Endothelial cell (in vitro differentiated cells): ENCODE measurements around the gene DRC7. TPM values are rescaled to one million over a fixed set of nuclear protein-coding genes. Genes with fewer than 3 reads are reported as not detected.

ENCODE experiments used
- DNase-seq: peaks from one replicate; pipeline ENCODE4 v3.0.0; 2021; ENCODE audit warnings: low spot score
- H3K27ac Mint-ChIP-seq: one replicate; pipeline ENCODE4 v1.8.0; 2021; ENCODE audit warnings: mixed read lengths, inconsistent platforms; ENCODE audit not compliant: unreplicated experiment
- H3K27me3 Mint-ChIP-seq: one replicate; pipeline ENCODE4 v1.8.0; 2021; ENCODE audit warnings: mild to moderate bottlenecking, moderate library complexity, mixed read lengths, inconsistent platforms; ENCODE audit not compliant: unreplicated experiment
- H3K36me3 Mint-ChIP-seq: one replicate; pipeline ENCODE4 v1.8.0; 2021; ENCODE audit warnings: mild to moderate bottlenecking, low read depth, mixed read lengths, inconsistent platforms; ENCODE audit not compliant: unreplicated experiment
- H3K4me1 Mint-ChIP-seq: one replicate; pipeline ENCODE4 v1.8.0; 2021; ENCODE audit warnings: mild to moderate bottlenecking, mixed read lengths, inconsistent platforms; ENCODE audit not compliant: unreplicated experiment
- H3K4me3 Mint-ChIP-seq: one replicate; pipeline ENCODE4 v1.8.0; 2021; ENCODE audit warnings: mild to moderate bottlenecking, mixed read lengths, inconsistent platforms; ENCODE audit not compliant: unreplicated experiment
- H3K9me3 Mint-ChIP-seq: one replicate; pipeline ENCODE4 v1.8.0; 2021; ENCODE audit warnings: mixed read lengths, inconsistent platforms; ENCODE audit not compliant: unreplicated experiment
- CTCF ChIP-seq: fragments of 200-600 bp; sonication (generic); IDR thresholded peaks from one replicate; pipeline ENCODE4 v1.5.0; 2021; ENCODE audit warnings: antibody characterized with exemption; ENCODE audit not compliant: unreplicated experiment
- total RNA-seq: library from RNA; stranded (reverse); fragmentation: NEBNext Ultra II Directional; extraction: Animal tissue kit (Norgen Biotek cat#: 25700); gene quantifications from one replicate; pipeline ENCODE4 v1.2.1, GENCODE V29; 2021; ENCODE audit not compliant: unreplicated experiment

DRC7 gene
- total RNA-seq, 1 donor from 2014 or later, result 1.8 TPM

- H3K9me3 Mint-ChIP-seq, result no peaks in the 10 kb centered on the region
- H3K27ac Mint-ChIP-seq, result peak overlapping the region; percentile 99
- no peaks in the 10 kb centered on the region for H3K36me3 Mint-ChIP-seq
- H3K4me3 Mint-ChIP-seq, result peak overlapping the region; percentile 98
- peak; percentile 97 for DNase-seq
- no peak for TF ChIP-seq CTCF
- H3K27me3 Mint-ChIP-seq, result peaks cover 14% of the 10 kb centered on the region
- peaks cover 20% of the 10 kb centered on the region for H3K4me1 Mint-ChIP-seq
Observed at GRCh38 chr16:57734925-57735754, 40.5 kb downstream of the DRC7 start.

- H3K36me3 Mint-ChIP-seq, result no peaks in the 10 kb centered on the region
- no peak for DNase-seq
- H3K27ac Mint-ChIP-seq, result peak within 1 kb of the TSS; percentile 99
- TF ChIP-seq CTCF, result no peak
- H3K4me3 Mint-ChIP-seq, result peak within 1 kb of the TSS; percentile 98
- H3K27me3 Mint-ChIP-seq, result peaks cover 14% of the 10 kb centered on the region
- H3K4me1 Mint-ChIP-seq, result peaks cover 20% of the 10 kb centered on the region
- no peaks in the 10 kb centered on the region for H3K9me3 Mint-ChIP-seq
Observed at GRCh38 chr16:57735755-57736418, 41.3 kb downstream of the DRC7 start, which contains the start of gene KATNB1. Gene KATNB1 (plus strand): TSS chr16:57735770. CDS start chr16:57737244, 1,474 bp downstream.

GRCh38 chr16:57736419-57737351 is 42.1 kb downstream of the DRC7 start:
- H3K9me3 Mint-ChIP-seq, result no peaks in the 10 kb centered on the region
- TF ChIP-seq CTCF, result no peak
- peak; percentile 51 for DNase-seq
- H3K27ac Mint-ChIP-seq, result peak overlapping the region; percentile 99
- H3K4me1 Mint-ChIP-seq, result peaks cover 15% of the 10 kb centered on the region
- H3K27me3 Mint-ChIP-seq, result peaks cover 14% of the 10 kb centered on the region
- peaks cover 4% of the 10 kb centered on the region for H3K36me3 Mint-ChIP-seq
- H3K4me3 Mint-ChIP-seq, result peak overlapping the region; percentile 98

- no peak for DNase-seq
- Mint-ChIP-seq H3K4me1 (peaks cover 15% of the 10 kb centered on the region), H3K27ac (no peak overlapping the region), H3K9me3 (no peaks in the 10 kb centered on the region), H3K4me3 (no peak overlapping the region), H3K36me3 (peaks cover 8% of the 10 kb centered on the region), H3K27me3 (peaks cover 14% of the 10 kb centered on the region)
- no peak for TF ChIP-seq CTCF
Observed at GRCh38 chr16:57738844-57739243, 44.2 kb downstream of the DRC7 start.
